Fibroblast of villous mesenchyme (primary cell): ENCODE results near the gene DDI2. TPM values are rescaled to one million over a fixed set of nuclear protein-coding genes. Genes with fewer than 3 reads are reported as not detected.

Source experiments
- DNase-seq: peaks from one replicate; pipeline ENCODE4 v3.0.0-alpha.2; 2010; ENCODE audit warnings: low read depth
- H3K4me3 ChIP-seq: 2 replicates; pipeline ENCODE4 v1.5.1; 2011; ENCODE audit warnings: low read depth, mild to moderate bottlenecking, low read length
- total RNA-seq: library from RNA; depleted of rRNA; stranded (reverse); fragments of >200 nt; gene quantifications from 2 replicates; pipeline ENCODE4 v1.2.3, GENCODE V29; 2012
- TF ChIP-seq, protein P1 (sequence below): IDR thresholded peaks from 2 replicates; pipeline ENCODE4 v1.5.1; 2012; ENCODE audit warnings: low read depth, mild to moderate bottlenecking, low read length; ENCODE audit not compliant: insufficient read depth

The DDI2 gene
- total RNA-seq, 1 donor: 15.5 TPM

DNA sequence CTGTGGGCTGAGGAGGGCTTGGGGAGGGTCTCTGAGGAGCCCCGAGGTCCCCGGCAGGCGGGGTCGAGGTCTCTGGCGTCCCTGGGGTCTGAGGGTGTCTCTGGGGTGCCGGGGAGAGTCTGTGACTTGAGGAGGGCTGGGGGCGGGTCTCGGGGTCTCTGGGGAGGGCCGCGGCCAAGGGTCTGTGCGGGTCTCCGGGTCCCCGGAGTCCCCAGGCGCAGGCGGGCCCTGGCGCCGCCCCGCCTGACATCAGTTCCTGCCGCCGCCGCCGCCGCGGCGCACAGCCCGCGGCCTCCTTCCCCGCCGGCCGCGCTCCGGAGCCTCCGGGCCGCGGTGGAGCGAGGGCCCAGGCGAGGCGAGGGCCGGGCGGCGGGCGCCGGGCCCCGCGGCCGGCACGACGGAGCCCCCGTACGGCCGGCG, 66.8 kb downstream of the DDI2 start, which contains the start of gene PLEKHM2:
Gene PLEKHM2 (plus strand): TSS at position 279 of the 420 bp plus-strand sequence. CDS start 239 bp downstream, outside the sequence.
- DNase-seq: peak; percentile 38
- H3K4me3 ChIP-seq: peak within 1 kb of the TSS; percentile 85
- TF ChIP-seq, protein P1, sequence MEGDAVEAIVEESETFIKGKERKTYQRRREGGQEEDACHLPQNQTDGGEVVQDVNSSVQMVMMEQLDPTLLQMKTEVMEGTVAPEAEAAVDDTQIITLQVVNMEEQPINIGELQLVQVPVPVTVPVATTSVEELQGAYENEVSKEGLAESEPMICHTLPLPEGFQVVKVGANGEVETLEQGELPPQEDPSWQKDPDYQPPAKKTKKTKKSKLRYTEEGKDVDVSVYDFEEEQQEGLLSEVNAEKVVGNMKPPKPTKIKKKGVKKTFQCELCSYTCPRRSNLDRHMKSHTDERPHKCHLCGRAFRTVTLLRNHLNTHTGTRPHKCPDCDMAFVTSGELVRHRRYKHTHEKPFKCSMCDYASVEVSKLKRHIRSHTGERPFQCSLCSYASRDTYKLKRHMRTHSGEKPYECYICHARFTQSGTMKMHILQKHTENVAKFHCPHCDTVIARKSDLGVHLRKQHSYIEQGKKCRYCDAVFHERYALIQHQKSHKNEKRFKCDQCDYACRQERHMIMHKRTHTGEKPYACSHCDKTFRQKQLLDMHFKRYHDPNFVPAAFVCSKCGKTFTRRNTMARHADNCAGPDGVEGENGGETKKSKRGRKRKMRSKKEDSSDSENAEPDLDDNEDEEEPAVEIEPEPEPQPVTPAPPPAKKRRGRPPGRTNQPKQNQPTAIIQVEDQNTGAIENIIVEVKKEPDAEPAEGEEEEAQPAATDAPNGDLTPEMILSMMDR: no peak

DNA sequence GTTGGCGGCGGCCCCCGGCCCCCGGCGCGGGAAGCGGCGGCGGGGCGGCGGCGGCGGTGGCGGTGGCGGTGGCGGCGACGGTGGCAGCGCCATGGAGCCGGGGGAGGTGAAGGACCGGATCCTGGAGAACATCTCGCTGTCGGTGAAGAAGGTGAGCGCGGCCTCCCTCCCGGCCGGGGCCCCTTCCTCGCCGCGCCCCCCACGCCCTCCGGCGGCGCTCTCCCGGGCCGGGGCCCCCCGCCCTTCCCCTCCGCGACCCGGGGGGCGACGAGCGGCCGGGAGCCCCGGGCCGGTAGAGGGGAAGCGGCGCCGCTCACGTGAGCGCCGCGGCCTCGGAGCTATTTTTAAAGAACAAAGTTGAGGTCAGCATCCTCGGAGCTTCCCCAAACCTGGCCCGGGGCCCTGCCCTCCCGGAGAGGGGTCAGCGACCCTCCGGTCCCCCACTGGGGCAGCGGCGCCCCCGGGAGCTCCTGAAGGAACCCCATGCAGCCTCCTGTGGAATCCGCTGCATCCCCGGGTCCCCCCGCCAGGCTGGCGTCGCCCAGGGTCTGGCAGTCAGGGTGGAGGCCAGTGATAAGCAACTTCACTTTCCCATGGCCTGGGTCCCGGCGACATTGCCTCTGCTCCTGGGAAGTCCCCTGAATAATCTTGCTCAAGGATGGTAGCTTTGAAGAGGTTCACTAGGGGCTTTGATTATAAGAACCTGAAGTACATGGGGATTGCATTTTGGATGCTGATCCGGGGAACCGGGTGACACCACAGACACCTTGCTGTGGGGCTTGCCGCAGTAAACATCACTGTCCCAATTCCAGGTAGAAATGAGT, 67.4 kb downstream of the DDI2 start:
- TF ChIP-seq, protein P1: peak; percentile 25
- DNase-seq: peak; percentile 42
- peak overlapping the region; percentile 85 for H3K4me3 ChIP-seq

DNA sequence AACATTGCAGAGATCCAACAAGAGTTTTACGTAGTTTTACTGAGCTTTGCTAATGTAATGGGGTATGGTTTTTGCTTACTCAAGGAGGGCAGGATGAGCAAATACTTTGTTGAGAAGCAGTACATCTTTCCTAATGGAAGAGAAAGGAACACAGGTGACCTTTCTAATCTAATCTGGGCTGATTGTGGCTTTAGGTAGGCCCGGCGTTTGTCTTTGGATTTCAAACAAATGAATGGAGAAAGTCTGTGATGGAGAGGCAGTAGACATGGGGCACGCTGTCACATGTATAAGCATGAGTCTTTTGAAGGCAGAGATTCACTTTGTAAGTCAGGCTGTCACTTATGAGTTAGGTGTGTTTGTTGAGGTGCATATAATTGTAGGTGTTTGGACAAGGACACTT, 68.6 kb downstream of the DDI2 start:
- H3K4me3 ChIP-seq: peak overlapping the region; percentile 85
- TF ChIP-seq, protein P1: no peak
- DNase-seq: peak; percentile 39

DNA sequence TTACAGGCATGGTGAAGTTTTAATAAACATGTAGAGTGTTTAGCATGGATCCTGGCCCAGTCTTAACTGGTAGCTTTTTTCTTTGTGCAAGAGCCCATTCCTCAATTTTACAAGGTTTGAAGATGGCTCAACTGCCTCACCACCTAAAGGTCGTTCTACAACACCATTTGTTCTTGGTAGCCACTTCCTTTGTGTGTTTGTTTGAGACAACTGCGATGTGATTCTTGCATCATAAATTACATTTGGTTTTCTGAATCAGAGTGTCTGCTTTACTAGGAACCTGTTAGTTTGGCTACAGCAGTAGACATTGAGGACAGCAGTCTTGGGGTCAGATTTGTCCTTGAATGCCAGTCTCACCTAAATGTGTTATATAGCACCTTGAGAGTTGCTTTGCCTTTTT, 70.2 kb downstream of the DDI2 start:
- DNase-seq: no peak
- no peak overlapping the region for H3K4me3 ChIP-seq
- TF ChIP-seq, protein P1: no peak

- TF ChIP-seq, protein P1: no peak
- no peak for DNase-seq
- no peak overlapping the region for H3K4me3 ChIP-seq
Observed at GRCh38 chr1:15690317-15690716, 73.1 kb downstream of the DDI2 start.

- TF ChIP-seq, protein P1: no peak
- peak; percentile 72 for DNase-seq
- no peak overlapping the region for H3K4me3 ChIP-seq
Observed at GRCh38 chr1:15691434-15692032, 74.3 kb downstream of the DDI2 start.
